ENCODE data around the gene TLE7.

TLE7 gene

DNA sequence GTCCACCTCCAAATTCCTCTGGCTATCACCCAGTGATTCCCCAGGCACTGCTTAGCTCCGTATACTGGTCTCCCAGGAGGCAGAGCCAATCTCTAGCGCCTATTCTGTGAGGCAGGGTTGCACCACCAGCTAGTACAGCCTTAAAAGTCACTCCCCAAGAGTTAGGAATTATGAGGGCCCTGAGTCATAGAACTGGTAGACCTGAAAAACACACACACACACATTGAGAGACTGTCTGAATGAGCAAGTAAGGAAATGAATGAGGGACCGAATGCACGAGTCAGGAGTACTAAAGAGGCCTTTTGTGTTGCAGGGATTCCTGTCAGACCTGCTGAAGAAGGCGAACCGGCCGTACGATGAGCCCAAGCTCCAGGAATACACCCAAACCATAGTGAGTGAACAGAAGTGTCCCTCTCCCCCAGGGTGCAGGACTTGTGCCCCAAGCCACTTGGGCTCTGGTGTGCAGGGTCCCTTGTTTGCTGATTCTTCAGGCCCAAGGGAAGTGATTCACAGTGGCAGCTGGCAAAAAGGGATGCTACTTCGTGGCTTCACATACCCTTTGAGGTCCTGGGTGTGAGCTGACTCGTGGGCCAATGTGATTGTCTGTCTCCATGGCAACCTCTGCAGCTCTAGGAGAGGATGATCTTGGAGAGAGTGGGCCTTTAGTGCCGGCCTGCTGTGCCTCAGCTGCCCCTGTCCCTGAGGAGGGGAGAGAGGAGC, 58.6 kb downstream of the TLE7 start:
- H3K9me3 ChIP-seq (ENCODE audit: control insufficient read depth, low read length), result no peaks in the 10 kb centered on the region
- no peaks in the 10 kb centered on the region for H3K36me3 ChIP-seq (ENCODE audit: control insufficient read depth, insufficient read depth, low read length)
- H3K27me3 ChIP-seq (ENCODE audit: control insufficient read depth, insufficient read depth, low read length, poor library complexity, severe bottlenecking), result no peaks in the 10 kb centered on the region
- H3K27ac ChIP-seq (ENCODE audit: insufficient read depth, low read depth, low read length, poor library complexity, severe bottlenecking), result peak overlapping the region; percentile 17
- peaks cover 16% of the 10 kb centered on the region for H3K4me1 ChIP-seq (ENCODE audit: control insufficient read depth, insufficient read depth, low read length)
- H3K4me3 ChIP-seq (ENCODE audit: insufficient read depth, low read depth, low read length), result no peak overlapping the region
- WGBS, 2 experiments, result 75 to 79% methylated on average over 11 of the region's 11 CpGs

DNA sequence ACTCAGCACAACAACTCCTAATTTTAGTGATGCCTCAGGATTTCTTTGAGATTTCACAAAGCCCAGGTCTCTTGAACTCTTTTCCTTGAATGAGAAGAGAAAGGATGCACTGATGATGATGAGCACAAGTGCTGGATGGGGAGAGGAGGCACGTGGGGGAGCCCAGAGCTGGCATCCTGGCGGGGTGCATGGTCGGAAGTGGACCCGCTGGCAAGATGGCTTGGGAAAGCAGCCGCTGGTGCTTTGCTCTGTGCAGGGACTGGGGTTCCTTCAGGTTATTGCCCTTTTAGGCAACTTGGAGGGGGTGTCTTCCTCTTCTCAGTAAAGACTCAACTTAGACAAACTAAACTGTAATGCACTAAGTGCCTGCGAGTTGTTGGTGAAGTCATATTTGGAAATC, 61.0 kb downstream of the TLE7 start:
- Histone ChIP-seq H3K4me3 (ENCODE audit: insufficient read depth, low read depth, low read length) (no peak overlapping the region), H3K27ac (ENCODE audit: insufficient read depth, low read depth, low read length, poor library complexity, severe bottlenecking) (no peak overlapping the region), H3K36me3 (ENCODE audit: control insufficient read depth, insufficient read depth, low read length) (no peaks in the 10 kb centered on the region), H3K9me3 (ENCODE audit: control insufficient read depth, low read length) (no peaks in the 10 kb centered on the region), H3K4me1 (ENCODE audit: control insufficient read depth, insufficient read depth, low read length) (peaks cover under 1% of the 10 kb centered on the region), H3K27me3 (ENCODE audit: control insufficient read depth, insufficient read depth, low read length, poor library complexity, severe bottlenecking) (no peaks in the 10 kb centered on the region)
- WGBS, 2 experiments, result 86 to 90% methylated on average over 6 of the region's 6 CpGs
